Panc1 (cell line): ENCODE data around the gene HSH2D. TPM values are rescaled to one million over a fixed set of nuclear protein-coding genes. Genes with fewer than 3 reads are reported as not detected.

Experiments used
- ATAC-seq: fragments of 200-7000 bp; cut with Tn5 transposase; 2 replicates; pipeline ENCODE4 v1.9.1; 2020; ENCODE audit warnings: mild to moderate bottlenecking, moderate library complexity
- BruUV-seq: library from RNA; stranded (reverse); fragments of 400-500 nt; replicated peaks from 2 replicates; lab custom pipeline; 2021; lab: Mats Ljungman, UMichigan
- CTCF ChIA-PET: fragments of 300-600 bp; sonication (Branson Sonifier 250); formaldehyde crosslinking; loops from one replicate; lab custom pipeline; 2022; ENCODE audit warnings: antibody characterized with exemption; lab: Charles Lee
- POLR2A ChIA-PET: fragments of 300-600 bp; sonication (Branson Sonifier 250); formaldehyde crosslinking; loops from one replicate; lab custom pipeline; 2022; ENCODE audit warnings: antibody characterized with exemption; lab: Charles Lee
- DNase-seq: peaks from one replicate; pipeline ENCODE4 v3.0.0-alpha.2; 2010; ENCODE audit warnings: low read depth, low spot score
- H3K27ac ChIP-seq: 2 replicates; pipeline ENCODE4 v1.5.1; 2011; ENCODE audit warnings: mild to moderate bottlenecking, low read length, inconsistent platforms
- H3K27me3 ChIP-seq: fragments of 200-500 bp; sonication (Bioruptor generic); 2 replicates; pipeline ENCODE4 v1.6.0; 2014; ENCODE audit warnings: low read length, inconsistent platforms; ENCODE audit not compliant: control insufficient read depth, insufficient read depth
- H3K36me3 ChIP-seq: fragments of 200-500 bp; sonication (Bioruptor generic); 2 replicates; pipeline ENCODE4 v1.5.1; 2014; ENCODE audit warnings: inconsistent platforms, mild to moderate bottlenecking, low read length, moderate library complexity; ENCODE audit not compliant: control insufficient read depth, insufficient read depth
- H3K4me1 ChIP-seq: 2 replicates; pipeline ENCODE4 v1.5.1; 2011; ENCODE audit warnings: inconsistent platforms, mild to moderate bottlenecking, low read length, moderate library complexity; ENCODE audit not compliant: control insufficient read depth, insufficient read depth
- H3K4me3 ChIP-seq, 2 experiments: 2 replicates each; pipeline ENCODE4 v1.5.1; 2011 to 2012; ENCODE audit warnings: low read depth in 2 of 2, low read length in 2 of 2, mild to moderate bottlenecking in 2 of 2, inconsistent platforms in 1 of 2, moderate library complexity in 1 of 2
- H3K9me3 ChIP-seq: fragments of 200-500 bp; sonication (Bioruptor generic); 2 replicates; pipeline ENCODE4 v1.5.1; 2014; ENCODE audit warnings: low read depth, mild to moderate bottlenecking, inconsistent platforms, low read length, moderate library complexity; ENCODE audit not compliant: control insufficient read depth, insufficient read depth
- POLR2AphosphoS5 ChIP-seq: IDR thresholded peaks from 2 replicates; pipeline ENCODE4 v1.6.1; 2012; ENCODE audit warnings: mild to moderate bottlenecking, low read depth, low read length, moderate library complexity
- SIN3A ChIP-seq: IDR thresholded peaks from 2 replicates; pipeline ENCODE4 v1.6.1; 2012; ENCODE audit warnings: low read depth, mild to moderate bottlenecking, low read length, moderate library complexity, borderline replicate concordance; ENCODE audit not compliant: insufficient read depth
- TCF7L2 ChIP-seq: IDR thresholded peaks from 2 replicates; pipeline ENCODE4 v1.6.1; 2011; ENCODE audit warnings: mild to moderate bottlenecking, low read depth, low read length, inconsistent platforms
- in situ Hi-C: cut with HindIII; loops from 2 replicates; pipeline ENCODE4 v1.10.0; 2016; ENCODE audit warnings: low sequenced_read_pairs, low pct_unique_long_range_greater_than_20kb
- intact Hi-C: fragments of 100-400 bp; cut with micrococcal nuclease; formaldehyde crosslinking; loops from one replicate; pipeline ENCODE4 v1.10.0; 2022; ENCODE audit not compliant: unreplicated experiment
- total RNA-seq: library from RNA; stranded (reverse); gene quantifications from one replicate; pipeline ENCODE4 v1.2.1, GENCODE V29; 2021; ENCODE audit not compliant: unreplicated experiment
- TF ChIP-seq, protein P1 (sequence below): fragments of 450-650 bp; IDR thresholded peaks from 2 replicates; pipeline ENCODE4 v1.5.1; 2017; ENCODE audit warnings: mild to moderate bottlenecking
- TF ChIP-seq, protein P2 (sequence below), 2 experiments: IDR thresholded peaks; 2 replicates each; pipeline ENCODE4 v1.6.1; 2011 to 2012; ENCODE audit warnings: low read depth in 2 of 2, control low read depth in 1 of 2, low read length in 1 of 2, mild to moderate bottlenecking in 1 of 2, moderate library complexity in 1 of 2; ENCODE audit not compliant: insufficient read depth in 1 of 2

The HSH2D gene
- total RNA-seq, 1 experiment from 2014 or later, result not detected

DNA sequence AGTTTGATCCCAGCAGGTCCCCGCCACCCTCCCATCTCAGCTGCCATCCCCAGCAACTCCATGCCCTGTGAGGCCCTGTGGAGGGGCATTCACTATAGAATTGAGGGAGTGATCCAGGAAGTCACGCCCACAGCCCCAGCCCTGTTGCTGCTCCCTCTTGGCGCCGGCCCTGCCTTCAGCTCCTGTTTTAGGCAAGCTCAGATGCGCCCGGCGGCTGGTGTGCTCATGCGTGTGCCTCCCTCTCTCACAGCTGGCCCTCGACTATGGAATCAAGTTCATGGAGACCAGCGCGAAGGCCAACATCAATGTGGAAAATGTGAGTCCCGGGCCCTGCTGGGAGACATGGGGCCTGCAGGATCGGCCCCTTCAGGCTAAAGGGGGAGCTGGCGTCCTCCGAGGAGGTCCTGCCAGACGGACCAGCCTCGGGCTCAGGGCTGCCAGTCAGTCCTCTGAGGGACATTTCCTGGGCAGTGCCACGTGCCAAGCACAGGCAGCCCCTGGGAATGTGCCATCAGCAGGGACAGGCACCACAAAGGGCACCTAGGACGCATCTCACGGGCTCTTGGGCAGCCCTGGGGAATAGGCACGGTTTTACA lies 15.6 kb upstream of the HSH2D start:
- POLR2A ChIA-PET, result no interaction called here
- no peak overlapping the region for H3K4me3 ChIP-seq
- CTCF ChIA-PET, result no interaction called here
- H3K4me1 ChIP-seq, result no peaks in the 10 kb centered on the region
- H3K27me3 ChIP-seq, result no peaks in the 10 kb centered on the region
- TF ChIP-seq SIN3A (no peak), POLR2AphosphoS5 (no peak), TCF7L2 (no peak)
- TF ChIP-seq, protein P1, sequence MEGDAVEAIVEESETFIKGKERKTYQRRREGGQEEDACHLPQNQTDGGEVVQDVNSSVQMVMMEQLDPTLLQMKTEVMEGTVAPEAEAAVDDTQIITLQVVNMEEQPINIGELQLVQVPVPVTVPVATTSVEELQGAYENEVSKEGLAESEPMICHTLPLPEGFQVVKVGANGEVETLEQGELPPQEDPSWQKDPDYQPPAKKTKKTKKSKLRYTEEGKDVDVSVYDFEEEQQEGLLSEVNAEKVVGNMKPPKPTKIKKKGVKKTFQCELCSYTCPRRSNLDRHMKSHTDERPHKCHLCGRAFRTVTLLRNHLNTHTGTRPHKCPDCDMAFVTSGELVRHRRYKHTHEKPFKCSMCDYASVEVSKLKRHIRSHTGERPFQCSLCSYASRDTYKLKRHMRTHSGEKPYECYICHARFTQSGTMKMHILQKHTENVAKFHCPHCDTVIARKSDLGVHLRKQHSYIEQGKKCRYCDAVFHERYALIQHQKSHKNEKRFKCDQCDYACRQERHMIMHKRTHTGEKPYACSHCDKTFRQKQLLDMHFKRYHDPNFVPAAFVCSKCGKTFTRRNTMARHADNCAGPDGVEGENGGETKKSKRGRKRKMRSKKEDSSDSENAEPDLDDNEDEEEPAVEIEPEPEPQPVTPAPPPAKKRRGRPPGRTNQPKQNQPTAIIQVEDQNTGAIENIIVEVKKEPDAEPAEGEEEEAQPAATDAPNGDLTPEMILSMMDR, result no peak
- TF ChIP-seq, protein P2, sequence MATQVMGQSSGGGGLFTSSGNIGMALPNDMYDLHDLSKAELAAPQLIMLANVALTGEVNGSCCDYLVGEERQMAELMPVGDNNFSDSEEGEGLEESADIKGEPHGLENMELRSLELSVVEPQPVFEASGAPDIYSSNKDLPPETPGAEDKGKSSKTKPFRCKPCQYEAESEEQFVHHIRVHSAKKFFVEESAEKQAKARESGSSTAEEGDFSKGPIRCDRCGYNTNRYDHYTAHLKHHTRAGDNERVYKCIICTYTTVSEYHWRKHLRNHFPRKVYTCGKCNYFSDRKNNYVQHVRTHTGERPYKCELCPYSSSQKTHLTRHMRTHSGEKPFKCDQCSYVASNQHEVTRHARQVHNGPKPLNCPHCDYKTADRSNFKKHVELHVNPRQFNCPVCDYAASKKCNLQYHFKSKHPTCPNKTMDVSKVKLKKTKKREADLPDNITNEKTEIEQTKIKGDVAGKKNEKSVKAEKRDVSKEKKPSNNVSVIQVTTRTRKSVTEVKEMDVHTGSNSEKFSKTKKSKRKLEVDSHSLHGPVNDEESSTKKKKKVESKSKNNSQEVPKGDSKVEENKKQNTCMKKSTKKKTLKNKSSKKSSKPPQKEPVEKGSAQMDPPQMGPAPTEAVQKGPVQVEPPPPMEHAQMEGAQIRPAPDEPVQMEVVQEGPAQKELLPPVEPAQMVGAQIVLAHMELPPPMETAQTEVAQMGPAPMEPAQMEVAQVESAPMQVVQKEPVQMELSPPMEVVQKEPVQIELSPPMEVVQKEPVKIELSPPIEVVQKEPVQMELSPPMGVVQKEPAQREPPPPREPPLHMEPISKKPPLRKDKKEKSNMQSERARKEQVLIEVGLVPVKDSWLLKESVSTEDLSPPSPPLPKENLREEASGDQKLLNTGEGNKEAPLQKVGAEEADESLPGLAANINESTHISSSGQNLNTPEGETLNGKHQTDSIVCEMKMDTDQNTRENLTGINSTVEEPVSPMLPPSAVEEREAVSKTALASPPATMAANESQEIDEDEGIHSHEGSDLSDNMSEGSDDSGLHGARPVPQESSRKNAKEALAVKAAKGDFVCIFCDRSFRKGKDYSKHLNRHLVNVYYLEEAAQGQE (IDR thresholded peaks at IDR 0.05; ENCODE audit: insufficient read depth in 1 of 2, low read depth in 2 of 2, low read length in 1 of 2), result no peak
- no peak overlapping the region for H3K27ac ChIP-seq
- no peak for DNase-seq
- H3K36me3 ChIP-seq, result 0 out of 2 replicates have a peak, but pooled peaks cover 2% of the 10 kb centered on the region
- intact Hi-C loops (no loop called here), in situ Hi-C loops (no loop called here)
- H3K9me3 ChIP-seq, result no peaks in the 10 kb centered on the region
- no peak for ATAC-seq
- BruUV-seq, result no TSS peak

DNA sequence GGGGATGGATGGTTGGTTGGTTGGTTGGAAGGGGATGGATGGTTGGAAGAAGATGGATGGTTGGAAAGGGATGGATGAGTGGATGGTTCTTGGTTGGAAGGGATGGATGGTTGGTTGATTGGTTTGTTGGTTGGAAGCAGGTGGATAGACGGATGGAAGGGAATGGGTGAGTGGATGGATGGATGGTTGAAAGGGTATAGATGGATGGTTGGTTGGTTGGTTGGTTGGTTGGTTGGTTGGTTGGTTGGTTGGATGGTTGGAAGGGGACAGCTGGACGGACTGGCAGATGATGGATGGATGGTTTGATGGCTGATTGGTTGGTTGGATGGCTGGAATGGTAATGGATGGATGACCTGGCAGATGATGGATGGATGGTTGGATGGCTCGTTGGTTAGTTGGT lies 11.8 kb upstream of the HSH2D start:
- TF ChIP-seq, protein P2 (IDR thresholded peaks at IDR 0.05; ENCODE audit: insufficient read depth in 1 of 2, low read depth in 2 of 2, low read length in 1 of 2), result no peak
- POLR2A ChIA-PET, result no interaction called here
- Histone ChIP-seq H3K9me3 (no peaks in the 10 kb centered on the region), H3K4me3 (no peak overlapping the region), H3K27me3 (no peaks in the 10 kb centered on the region), H3K36me3 (0 out of 2 replicates have a peak, but pooled peaks cover 2% of the 10 kb centered on the region), H3K27ac (no peak overlapping the region), H3K4me1 (no peaks in the 10 kb centered on the region)
- CTCF ChIA-PET, result no interaction called here
- DNase-seq, result no peak
- intact Hi-C loops, result no loop called here
- no peak for ATAC-seq
- in situ Hi-C loops, result no loop called here
- BruUV-seq, result no TSS peak
